ENCODE data around the gene KCNA2.

DNA sequence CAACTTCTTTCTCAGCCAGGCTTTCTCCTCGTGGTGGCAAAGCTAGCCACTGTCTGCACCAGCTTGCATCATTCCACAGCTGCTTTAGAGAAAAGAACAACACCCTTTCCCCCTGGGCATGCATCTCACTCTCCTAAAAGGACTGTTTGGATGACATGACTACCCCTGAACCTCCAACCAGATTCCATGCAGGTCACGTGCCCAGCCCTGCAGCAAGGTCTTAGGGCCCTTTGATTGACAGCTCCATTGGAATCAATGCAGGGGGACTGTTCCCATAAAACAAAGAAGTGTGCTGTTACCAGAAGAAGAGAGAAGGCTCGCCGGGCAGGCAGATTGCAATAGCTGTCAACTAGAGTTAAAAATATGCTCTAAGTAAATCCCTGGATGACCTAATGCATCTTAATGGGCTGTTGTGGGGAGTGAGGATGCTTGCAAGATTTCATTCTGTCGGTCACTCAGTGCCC, 24.4 kb downstream of the KCNA2 start:
- TF ChIP-seq EZH2 (IDR thresholded peaks at IDR 0.05; ENCODE audit: borderline replicate concordance, insufficient read depth, low read depth, low read length, poor library complexity, severe bottlenecking), result no peak
- TF ChIP-seq, protein P1, sequence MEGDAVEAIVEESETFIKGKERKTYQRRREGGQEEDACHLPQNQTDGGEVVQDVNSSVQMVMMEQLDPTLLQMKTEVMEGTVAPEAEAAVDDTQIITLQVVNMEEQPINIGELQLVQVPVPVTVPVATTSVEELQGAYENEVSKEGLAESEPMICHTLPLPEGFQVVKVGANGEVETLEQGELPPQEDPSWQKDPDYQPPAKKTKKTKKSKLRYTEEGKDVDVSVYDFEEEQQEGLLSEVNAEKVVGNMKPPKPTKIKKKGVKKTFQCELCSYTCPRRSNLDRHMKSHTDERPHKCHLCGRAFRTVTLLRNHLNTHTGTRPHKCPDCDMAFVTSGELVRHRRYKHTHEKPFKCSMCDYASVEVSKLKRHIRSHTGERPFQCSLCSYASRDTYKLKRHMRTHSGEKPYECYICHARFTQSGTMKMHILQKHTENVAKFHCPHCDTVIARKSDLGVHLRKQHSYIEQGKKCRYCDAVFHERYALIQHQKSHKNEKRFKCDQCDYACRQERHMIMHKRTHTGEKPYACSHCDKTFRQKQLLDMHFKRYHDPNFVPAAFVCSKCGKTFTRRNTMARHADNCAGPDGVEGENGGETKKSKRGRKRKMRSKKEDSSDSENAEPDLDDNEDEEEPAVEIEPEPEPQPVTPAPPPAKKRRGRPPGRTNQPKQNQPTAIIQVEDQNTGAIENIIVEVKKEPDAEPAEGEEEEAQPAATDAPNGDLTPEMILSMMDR (IDR thresholded peaks at IDR 0.05), result no peak

Data from B cell (primary cell).